HEK293 (cell line): ENCODE data around the gene FOXS1.

Experiments
- CTCF ChIA-PET: fragments of 350-600 bp; formaldehyde crosslinking; extraction: SDS; loops from one replicate; lab custom pipeline; 2021; ENCODE audit warnings: antibody characterized with exemption; lab: Yijun Ruan, JAX
- POLR2A ChIA-PET: fragments of 300-600 bp; formaldehyde crosslinking; extraction: SDS; loops from one replicate; lab custom pipeline; 2020; ENCODE audit warnings: antibody characterized with exemption, inconsistent platforms; lab: Yijun Ruan, JAX
- H3K27ac ChIP-seq: fragments of 200-500 bp; sonication (Bioruptor generic); 2 replicates; pipeline ENCODE4 v1.5.1; 2014; ENCODE audit warnings: low read depth, low read length, control low read depth, inconsistent platforms; ENCODE audit errors: extremely low read depth
- H3K36me3 ChIP-seq, 2 experiments: fragments of 200-500 bp in 1 of 2; sonication (Bioruptor generic) in 1 of 2; 1 replicate in 1 of 2; 2 replicates in 1 of 2; pipeline ENCODE4 v1.5.1; 2014 to 2017; ENCODE audit warnings: inconsistent platforms in 2 of 2, low read length in 2 of 2; ENCODE audit not compliant: control insufficient read depth in 2 of 2, insufficient read depth in 1 of 2
- H3K4me1 ChIP-seq: fragments of 200-500 bp; sonication (Bioruptor generic); 2 replicates; pipeline ENCODE4 v1.5.1; 2014; ENCODE audit warnings: mild to moderate bottlenecking, low read length, inconsistent platforms; ENCODE audit not compliant: control insufficient read depth, insufficient read depth
- H3K4me3 ChIP-seq: 2 replicates; pipeline ENCODE4 v1.5.1; 2011; ENCODE audit warnings: low read depth, mild to moderate bottlenecking, control low read depth, low read length, moderate library complexity
- H3K9me3 ChIP-seq: fragments of 200-500 bp; sonication (Bioruptor generic); 2 replicates; pipeline ENCODE4 v1.5.1; 2014; ENCODE audit warnings: low read depth, low read length, inconsistent platforms; ENCODE audit not compliant: control insufficient read depth, insufficient read depth
- BCL11A ChIP-seq: fragments of 450-650 bp; formaldehyde crosslinking; IDR thresholded peaks from 2 replicates; pipeline ENCODE4 v1.5.1; 2016; ENCODE audit warnings: low read depth, missing biosample characterization, missing genetic modification characterization
- GFI1B ChIP-seq: fragments of 450-650 bp; formaldehyde crosslinking; IDR thresholded peaks from 2 replicates; pipeline ENCODE4 v1.5.1; 2016; ENCODE audit warnings: missing biosample characterization, missing genetic modification characterization
- GLI4 ChIP-seq: fragments of 450-650 bp; formaldehyde crosslinking; IDR thresholded peaks from 2 replicates; pipeline ENCODE4 v1.5.1; 2016; ENCODE audit warnings: missing biosample characterization, missing genetic modification characterization
- KLF7 ChIP-seq: fragments of 450-650 bp; formaldehyde crosslinking; IDR thresholded peaks from 2 replicates; pipeline ENCODE4 v1.5.1; 2016; ENCODE audit warnings: missing biosample characterization, missing genetic modification characterization, borderline replicate concordance
- MEIS1 ChIP-seq: sonication (generic); formaldehyde crosslinking; IDR thresholded peaks from 2 replicates; pipeline ENCODE4 v1.8.1; 2022; ENCODE audit warnings: missing genetic modification reagents, mild to moderate bottlenecking, borderline replicate concordance
- SP3 ChIP-seq: fragments of 450-650 bp; formaldehyde crosslinking; IDR thresholded peaks from 2 replicates; pipeline ENCODE4 v1.5.1; 2016; ENCODE audit warnings: missing biosample characterization, missing genetic modification characterization
- ZFP37 ChIP-seq: fragments of 450-650 bp; formaldehyde crosslinking; IDR thresholded peaks from 2 replicates; pipeline ENCODE4 v1.5.1; 2016; ENCODE audit warnings: missing biosample characterization, missing genetic modification characterization
- ZIC2 ChIP-seq: fragments of 450-650 bp; formaldehyde crosslinking; IDR thresholded peaks from 2 replicates; pipeline ENCODE4 v1.5.1; 2016; ENCODE audit warnings: missing biosample characterization, missing genetic modification characterization
- ZNF354C ChIP-seq: fragments of 450-650 bp; formaldehyde crosslinking; IDR thresholded peaks from 2 replicates; pipeline ENCODE4 v1.5.1; 2016; ENCODE audit warnings: missing biosample characterization, missing genetic modification characterization, low read depth, borderline replicate concordance
- ZNF416 ChIP-seq: fragments of 450-650 bp; formaldehyde crosslinking; IDR thresholded peaks from 2 replicates; pipeline ENCODE4 v1.5.1; 2016; ENCODE audit warnings: missing biosample characterization, missing genetic modification characterization
- ZNF48 ChIP-seq: fragments of 450-650 bp; formaldehyde crosslinking; IDR thresholded peaks from 2 replicates; pipeline ENCODE4 v1.5.1; 2016; ENCODE audit warnings: missing biosample characterization, missing genetic modification characterization
- ZNF501 ChIP-seq: fragments of 450-650 bp; formaldehyde crosslinking; IDR thresholded peaks from 2 replicates; pipeline ENCODE4 v1.5.1; 2016; ENCODE audit warnings: missing biosample characterization, missing genetic modification characterization
- ZNF571 ChIP-seq: fragments of 450-650 bp; formaldehyde crosslinking; IDR thresholded peaks from 2 replicates; pipeline ENCODE4 v1.5.0; 2017; ENCODE audit warnings: missing biosample characterization, missing genetic modification characterization
- ZNF623 ChIP-seq: fragments of 450-650 bp; formaldehyde crosslinking; IDR thresholded peaks from 2 replicates; pipeline ENCODE4 v1.5.1; 2016; ENCODE audit warnings: missing biosample characterization, missing genetic modification characterization
- ZNF629 ChIP-seq: fragments of 450-650 bp; formaldehyde crosslinking; IDR thresholded peaks from 2 replicates; pipeline ENCODE4 v1.5.1; 2017; ENCODE audit warnings: missing biosample characterization, missing genetic modification characterization
- ZNF843 ChIP-seq: fragments of 450-650 bp; formaldehyde crosslinking; IDR thresholded peaks from 2 replicates; pipeline ENCODE4 v1.5.1; 2016; ENCODE audit warnings: missing biosample characterization, missing genetic modification characterization
- TF ChIP-seq, protein P1 (sequence below): fragments of 450-650 bp; formaldehyde crosslinking; optimal IDR thresholded peaks from 2 replicates; pipeline ENCODE3; 2016; ENCODE audit warnings: missing biosample characterization, mild to moderate bottlenecking, missing genetic modification characterization
- TF ChIP-seq, protein P2 (sequence below): fragments of 450-650 bp; formaldehyde crosslinking; IDR thresholded peaks from 2 replicates; pipeline ENCODE4 v1.5.1; 2016; ENCODE audit warnings: missing biosample characterization, missing genetic modification characterization
- TF ChIP-seq, protein P3 (sequence below): fragments of 450-650 bp; formaldehyde crosslinking; IDR thresholded peaks from 2 replicates; pipeline ENCODE4 v1.5.1; 2016; ENCODE audit warnings: missing biosample characterization, missing genetic modification characterization

Gene FOXS1

DNA sequence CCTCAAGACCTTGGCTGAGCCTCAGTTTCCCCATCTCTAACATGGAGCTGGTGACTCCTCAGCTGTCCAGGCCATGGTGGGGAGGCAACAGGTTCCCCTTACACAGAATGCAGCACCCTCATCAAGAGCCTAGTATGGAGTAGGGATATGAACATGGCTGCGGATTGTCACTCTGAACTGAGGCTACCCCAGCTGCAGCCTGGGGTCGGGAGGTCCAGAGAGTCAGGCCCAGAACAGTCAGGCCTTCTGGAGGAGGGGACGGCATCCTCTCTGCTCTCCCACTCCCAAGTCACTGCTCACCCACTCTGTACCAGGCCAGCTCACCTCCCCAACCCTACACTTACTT lies 1.4 kb upstream of the FOXS1 start:
- H3K4me1 ChIP-seq: no peaks in the 10 kb centered on the region
- no peak overlapping the region for H3K4me3 ChIP-seq
- H3K9me3 ChIP-seq: no peaks in the 10 kb centered on the region
- POLR2A ChIA-PET: interaction anchor here (1.1 kb wide), 1 partner anchor 10 kb away, joined by 3 read pairs; no protein-coding TSS in a partner anchor
- no peak for TF ChIP-seq ZNF571 (tag by site-specific recombination)
- TF ChIP-seq, protein P1, sequence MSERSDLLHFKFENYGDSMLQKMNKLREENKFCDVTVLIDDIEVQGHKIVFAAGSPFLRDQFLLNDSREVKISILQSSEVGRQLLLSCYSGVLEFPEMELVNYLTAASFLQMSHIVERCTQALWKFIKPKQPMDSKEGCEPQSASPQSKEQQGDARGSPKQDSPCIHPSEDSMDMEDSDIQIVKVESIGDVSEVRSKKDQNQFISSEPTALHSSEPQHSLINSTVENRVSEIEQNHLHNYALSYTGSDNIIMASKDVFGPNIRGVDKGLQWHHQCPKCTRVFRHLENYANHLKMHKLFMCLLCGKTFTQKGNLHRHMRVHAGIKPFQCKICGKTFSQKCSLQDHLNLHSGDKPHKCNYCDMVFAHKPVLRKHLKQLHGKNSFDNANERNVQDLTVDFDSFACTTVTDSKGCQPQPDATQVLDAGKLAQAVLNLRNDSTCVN: no peak
- TF ChIP-seq ZNF48 (tag by site-specific recombination): no peak
- TF ChIP-seq ZNF354C (tag by site-specific recombination): no peak
- no peak for TF ChIP-seq ZNF629 (tag by site-specific recombination)
- TF ChIP-seq ZIC2: no peak
- TF ChIP-seq SP3 (tag by site-specific recombination): no peak
- TF ChIP-seq, protein P2, sequence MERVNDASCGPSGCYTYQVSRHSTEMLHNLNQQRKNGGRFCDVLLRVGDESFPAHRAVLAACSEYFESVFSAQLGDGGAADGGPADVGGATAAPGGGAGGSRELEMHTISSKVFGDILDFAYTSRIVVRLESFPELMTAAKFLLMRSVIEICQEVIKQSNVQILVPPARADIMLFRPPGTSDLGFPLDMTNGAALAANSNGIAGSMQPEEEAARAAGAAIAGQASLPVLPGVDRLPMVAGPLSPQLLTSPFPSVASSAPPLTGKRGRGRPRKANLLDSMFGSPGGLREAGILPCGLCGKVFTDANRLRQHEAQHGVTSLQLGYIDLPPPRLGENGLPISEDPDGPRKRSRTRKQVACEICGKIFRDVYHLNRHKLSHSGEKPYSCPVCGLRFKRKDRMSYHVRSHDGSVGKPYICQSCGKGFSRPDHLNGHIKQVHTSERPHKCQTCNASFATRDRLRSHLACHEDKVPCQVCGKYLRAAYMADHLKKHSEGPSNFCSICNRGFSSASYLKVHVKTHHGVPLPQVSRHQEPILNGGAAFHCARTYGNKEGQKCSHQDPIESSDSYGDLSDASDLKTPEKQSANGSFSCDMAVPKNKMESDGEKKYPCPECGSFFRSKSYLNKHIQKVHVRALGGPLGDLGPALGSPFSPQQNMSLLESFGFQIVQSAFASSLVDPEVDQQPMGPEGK: no peak
- TF ChIP-seq ZFP37 (tag by site-specific recombination): no peak
- no peak for TF ChIP-seq GFI1B (tag by site-specific recombination)
- no peak for TF ChIP-seq ZNF623 (tag by site-specific recombination)
- TF ChIP-seq, protein P3, sequence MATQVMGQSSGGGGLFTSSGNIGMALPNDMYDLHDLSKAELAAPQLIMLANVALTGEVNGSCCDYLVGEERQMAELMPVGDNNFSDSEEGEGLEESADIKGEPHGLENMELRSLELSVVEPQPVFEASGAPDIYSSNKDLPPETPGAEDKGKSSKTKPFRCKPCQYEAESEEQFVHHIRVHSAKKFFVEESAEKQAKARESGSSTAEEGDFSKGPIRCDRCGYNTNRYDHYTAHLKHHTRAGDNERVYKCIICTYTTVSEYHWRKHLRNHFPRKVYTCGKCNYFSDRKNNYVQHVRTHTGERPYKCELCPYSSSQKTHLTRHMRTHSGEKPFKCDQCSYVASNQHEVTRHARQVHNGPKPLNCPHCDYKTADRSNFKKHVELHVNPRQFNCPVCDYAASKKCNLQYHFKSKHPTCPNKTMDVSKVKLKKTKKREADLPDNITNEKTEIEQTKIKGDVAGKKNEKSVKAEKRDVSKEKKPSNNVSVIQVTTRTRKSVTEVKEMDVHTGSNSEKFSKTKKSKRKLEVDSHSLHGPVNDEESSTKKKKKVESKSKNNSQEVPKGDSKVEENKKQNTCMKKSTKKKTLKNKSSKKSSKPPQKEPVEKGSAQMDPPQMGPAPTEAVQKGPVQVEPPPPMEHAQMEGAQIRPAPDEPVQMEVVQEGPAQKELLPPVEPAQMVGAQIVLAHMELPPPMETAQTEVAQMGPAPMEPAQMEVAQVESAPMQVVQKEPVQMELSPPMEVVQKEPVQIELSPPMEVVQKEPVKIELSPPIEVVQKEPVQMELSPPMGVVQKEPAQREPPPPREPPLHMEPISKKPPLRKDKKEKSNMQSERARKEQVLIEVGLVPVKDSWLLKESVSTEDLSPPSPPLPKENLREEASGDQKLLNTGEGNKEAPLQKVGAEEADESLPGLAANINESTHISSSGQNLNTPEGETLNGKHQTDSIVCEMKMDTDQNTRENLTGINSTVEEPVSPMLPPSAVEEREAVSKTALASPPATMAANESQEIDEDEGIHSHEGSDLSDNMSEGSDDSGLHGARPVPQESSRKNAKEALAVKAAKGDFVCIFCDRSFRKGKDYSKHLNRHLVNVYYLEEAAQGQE (tag by site-specific recombination): no peak
- no peak for TF ChIP-seq BCL11A
- no peak for TF ChIP-seq ZNF501
- H3K36me3 ChIP-seq: no peaks in the 10 kb centered on the region
- H3K27ac ChIP-seq: no peak overlapping the region
- CTCF ChIA-PET: interaction anchor here (0.6 to 4.9 kb wide), 33 partner anchors 9 to 807 kb away, joined by 3 to 87 read pairs (median 4); partner anchors contain the start of gene PDRG1

DNA sequence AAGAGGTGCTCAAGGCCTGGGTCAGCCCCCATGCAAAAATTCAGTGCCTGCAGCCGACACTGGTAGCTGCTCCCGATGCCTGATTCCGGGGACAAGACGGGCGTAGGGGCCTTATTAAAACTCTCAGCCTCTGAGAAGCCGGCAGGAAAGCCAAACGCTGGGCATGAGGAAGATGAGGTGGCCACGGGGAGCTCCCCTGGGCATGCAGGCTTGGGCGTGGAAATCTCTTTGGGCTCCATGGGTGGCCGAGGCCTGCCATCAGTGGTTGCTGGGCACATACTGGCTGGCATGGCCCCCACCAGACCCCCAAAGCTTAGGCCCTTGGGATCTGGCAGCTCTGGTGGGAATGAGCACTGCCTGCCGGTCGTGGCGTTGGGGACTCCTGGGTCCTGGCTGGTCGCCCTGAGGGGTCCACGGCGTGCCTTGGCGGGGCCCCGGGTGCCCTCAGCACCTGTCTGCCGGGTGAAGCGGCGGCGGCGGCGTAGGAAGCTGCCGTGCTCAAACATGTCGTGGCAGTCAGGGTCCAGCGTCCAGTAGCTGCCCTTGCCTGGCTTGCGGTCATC lies 586 bp downstream of the FOXS1 start:
- Histone ChIP-seq H3K9me3 (no peaks in the 10 kb centered on the region), H3K4me3 (no peak overlapping the region), H3K27ac (no peak overlapping the region), H3K4me1 (no peaks in the 10 kb centered on the region), H3K36me3 (no peaks in the 10 kb centered on the region)
- ChIA-PET CTCF (interaction anchor here (0.6 to 4.9 kb wide), 7 partner anchors 8 to 384 kb away, joined by 3 to 87 read pairs (median 6); no protein-coding TSS in a partner anchor), POLR2A (interaction anchor here (0.5 kb wide), 1 partner anchor 96 kb away, joined by 3 read pairs; no protein-coding TSS in a partner anchor)
- TF ChIP-seq GLI4 (tag by site-specific recombination) (no peak), KLF7 (tag by site-specific recombination) (no peak), ZNF416 (tag by site-specific recombination) (no peak), ZNF843 (tag by site-specific recombination) (no peak), MEIS1 (CRISPR knock-in tag) (no peak)
